IPS-15b (cell line): ENCODE results near the gene CFAP58.
"Not testable (repeated sequence)": the region's sequence is repeated elsewhere in the genome, so short reads cannot be mapped to it uniquely, and the experiment has no call there.

Experiments used
- H3K27me3 ChIP-seq: one replicate; pipeline ENCODE4 v1.6.1; 2013; ENCODE audit warnings: low read length; ENCODE audit not compliant: control insufficient read depth, insufficient read depth
- H3K36me3 ChIP-seq: one replicate; pipeline ENCODE4 v1.6.1; 2013; ENCODE audit warnings: low read length; ENCODE audit not compliant: control insufficient read depth, insufficient read depth
- H3K4me1 ChIP-seq: one replicate; pipeline ENCODE4 v1.6.1; 2013; ENCODE audit warnings: mild to moderate bottlenecking, low read length; ENCODE audit not compliant: control insufficient read depth, insufficient read depth
- H3K4me3 ChIP-seq: one replicate; pipeline ENCODE4 v1.5.1; 2013; ENCODE audit warnings: low read depth, low read length
- H3K9ac ChIP-seq: one replicate; pipeline ENCODE4 v1.6.1; 2013; ENCODE audit warnings: low read depth, mild to moderate bottlenecking, low read length
- H3K9me3 ChIP-seq: one replicate; pipeline ENCODE4 v1.6.1; 2013; ENCODE audit warnings: mild to moderate bottlenecking, low read length; ENCODE audit not compliant: control insufficient read depth, insufficient read depth

Gene CFAP58

GRCh38 chr10:104452977-104453376 is 99.3 kb downstream of the CFAP58 start:
- no peaks in the 10 kb centered on the region for H3K27me3 ChIP-seq
- H3K9ac ChIP-seq: no peak overlapping the region
- no peak overlapping the region for H3K4me3 ChIP-seq
- no peaks in the 10 kb centered on the region for H3K9me3 ChIP-seq
- H3K4me1 ChIP-seq: no peaks in the 10 kb centered on the region
- no peaks in the 10 kb centered on the region for H3K36me3 ChIP-seq

GRCh38 chr10:104456802-104457542 is 103.3 kb downstream of the CFAP58 start:
- no peaks in the 10 kb centered on the region for H3K4me1 ChIP-seq
- H3K27me3 ChIP-seq: no peaks in the 10 kb centered on the region
- no peak overlapping the region for H3K4me3 ChIP-seq
- no peak overlapping the region for H3K9ac ChIP-seq
- no peaks in the 10 kb centered on the region for H3K9me3 ChIP-seq
- no peaks in the 10 kb centered on the region for H3K36me3 ChIP-seq

- Histone ChIP-seq H3K4me3 (no peak overlapping the region), H3K9ac (no peak overlapping the region), H3K9me3 (no peaks in the 10 kb centered on the region), H3K36me3 (no peaks in the 10 kb centered on the region), H3K4me1 (no peaks in the 10 kb centered on the region), H3K27me3 (no peaks in the 10 kb centered on the region)
Observed at GRCh38 chr10:104457543-104457828, 103.9 kb downstream of the CFAP58 start.

- H3K9me3 ChIP-seq: not testable (repeated sequence)
Observed at GRCh38 chr10:104465575-104465974, 111.9 kb downstream of the CFAP58 start.

GRCh38 chr10:104468818-104469217 is 115.2 kb downstream of the CFAP58 start:
- H3K4me1 ChIP-seq, H3K9me3 ChIP-seq: not testable (repeated sequence)

More at GRCh38 chr10:104465575-104465974, 111.9 kb downstream of the CFAP58 start:
- H3K4me1 ChIP-seq, H3K4me3 ChIP-seq, H3K36me3 ChIP-seq, H3K27me3 ChIP-seq, H3K9ac ChIP-seq: not testable (repeated sequence)

GRCh38 chr10:104472505-104472904 is 118.9 kb downstream of the CFAP58 start:
- H3K4me3 ChIP-seq: no peak overlapping the region
- no peaks in the 10 kb centered on the region for H3K9me3 ChIP-seq
- H3K4me1 ChIP-seq: no peaks in the 10 kb centered on the region
- H3K9ac ChIP-seq: no peak overlapping the region
- H3K27me3 ChIP-seq: no peaks in the 10 kb centered on the region
- H3K36me3 ChIP-seq: no peaks in the 10 kb centered on the region

More at GRCh38 chr10:104468818-104469217, 115.2 kb downstream of the CFAP58 start:
- H3K9ac ChIP-seq, H3K4me3 ChIP-seq, H3K36me3 ChIP-seq, H3K27me3 ChIP-seq: not testable (repeated sequence)

GRCh38 chr10:104472957-104473745 is 119.5 kb downstream of the CFAP58 start:
- Histone ChIP-seq H3K9me3 (no peaks in the 10 kb centered on the region), H3K36me3 (no peaks in the 10 kb centered on the region), H3K9ac (no peak overlapping the region), H3K27me3 (no peaks in the 10 kb centered on the region), H3K4me1 (no peaks in the 10 kb centered on the region), H3K4me3 (no peak overlapping the region)

GRCh38 chr10:104478380-104478779 is 124.7 kb downstream of the CFAP58 start:
- Histone ChIP-seq H3K9ac (no peak overlapping the region), H3K4me3 (no peak overlapping the region), H3K36me3 (no peaks in the 10 kb centered on the region), H3K9me3 (no peaks in the 10 kb centered on the region), H3K27me3 (no peaks in the 10 kb centered on the region), H3K4me1 (no peaks in the 10 kb centered on the region)

- H3K4me1 ChIP-seq: no peaks in the 10 kb centered on the region
Observed at GRCh38 chr10:104479906-104480593, 126.4 kb downstream of the CFAP58 start.

GRCh38 chr10:104480797-104481196 is 127.2 kb downstream of the CFAP58 start:
- Histone ChIP-seq H3K4me1 (no peaks in the 10 kb centered on the region), H3K9ac (no peak overlapping the region), H3K4me3 (no peak overlapping the region), H3K9me3 (no peaks in the 10 kb centered on the region), H3K27me3 (no peaks in the 10 kb centered on the region), H3K36me3 (no peaks in the 10 kb centered on the region)

More at GRCh38 chr10:104479906-104480593, 126.4 kb downstream of the CFAP58 start:
- H3K36me3 ChIP-seq: no peaks in the 10 kb centered on the region
- no peaks in the 10 kb centered on the region for H3K27me3 ChIP-seq
- no peak overlapping the region for H3K9ac ChIP-seq
- H3K4me3 ChIP-seq: no peak overlapping the region
- no peaks in the 10 kb centered on the region for H3K9me3 ChIP-seq

- Histone ChIP-seq H3K27me3 (no peaks in the 10 kb centered on the region), H3K9me3 (no peaks in the 10 kb centered on the region), H3K4me1 (peaks cover 1% of the 10 kb centered on the region), H3K9ac (no peak overlapping the region), H3K4me3 (no peak overlapping the region), H3K36me3 (no peaks in the 10 kb centered on the region)
Observed at GRCh38 chr10:104483582-104483981, 129.9 kb downstream of the CFAP58 start.
